ENCODE measurements around the gene NEGR1.

DNA sequence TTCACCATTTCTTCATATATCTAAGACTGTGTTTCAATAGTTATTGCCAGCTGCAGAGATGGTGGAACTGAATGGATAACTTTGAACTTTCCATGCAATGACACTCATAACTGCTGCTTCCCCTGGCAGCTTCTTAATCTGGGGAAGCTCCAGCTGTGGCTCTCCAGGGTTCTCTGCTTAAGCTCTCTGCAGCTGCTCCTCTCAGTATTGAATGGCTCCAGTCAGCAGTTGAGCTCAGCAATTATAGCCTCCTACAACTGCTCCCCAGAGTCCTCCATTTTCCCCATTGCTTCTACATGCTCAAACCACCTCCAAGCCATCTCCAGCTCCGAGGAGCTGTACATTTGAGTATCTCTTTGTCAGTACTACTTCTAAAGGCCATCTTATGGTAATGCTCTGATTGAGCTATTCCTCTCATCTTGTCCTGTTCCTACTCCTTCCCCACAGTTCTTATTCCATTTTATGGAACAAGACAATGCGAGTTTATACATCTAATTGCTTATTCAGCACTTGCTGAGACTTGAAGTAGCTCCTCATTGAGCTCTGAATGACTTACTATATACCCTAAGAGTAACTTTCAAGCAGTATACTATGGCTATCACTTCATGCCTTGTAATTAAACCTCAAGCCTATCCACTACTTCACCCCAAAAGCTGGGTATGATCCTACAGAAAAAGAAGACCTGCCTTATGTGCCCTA lies 362.4 kb downstream of the NEGR1 start:
- TF ChIP-seq, protein P1, sequence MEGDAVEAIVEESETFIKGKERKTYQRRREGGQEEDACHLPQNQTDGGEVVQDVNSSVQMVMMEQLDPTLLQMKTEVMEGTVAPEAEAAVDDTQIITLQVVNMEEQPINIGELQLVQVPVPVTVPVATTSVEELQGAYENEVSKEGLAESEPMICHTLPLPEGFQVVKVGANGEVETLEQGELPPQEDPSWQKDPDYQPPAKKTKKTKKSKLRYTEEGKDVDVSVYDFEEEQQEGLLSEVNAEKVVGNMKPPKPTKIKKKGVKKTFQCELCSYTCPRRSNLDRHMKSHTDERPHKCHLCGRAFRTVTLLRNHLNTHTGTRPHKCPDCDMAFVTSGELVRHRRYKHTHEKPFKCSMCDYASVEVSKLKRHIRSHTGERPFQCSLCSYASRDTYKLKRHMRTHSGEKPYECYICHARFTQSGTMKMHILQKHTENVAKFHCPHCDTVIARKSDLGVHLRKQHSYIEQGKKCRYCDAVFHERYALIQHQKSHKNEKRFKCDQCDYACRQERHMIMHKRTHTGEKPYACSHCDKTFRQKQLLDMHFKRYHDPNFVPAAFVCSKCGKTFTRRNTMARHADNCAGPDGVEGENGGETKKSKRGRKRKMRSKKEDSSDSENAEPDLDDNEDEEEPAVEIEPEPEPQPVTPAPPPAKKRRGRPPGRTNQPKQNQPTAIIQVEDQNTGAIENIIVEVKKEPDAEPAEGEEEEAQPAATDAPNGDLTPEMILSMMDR (conservative IDR thresholded peaks at IDR 0.05) = no peak
- TF ChIP-seq EZH2 (IDR thresholded peaks at IDR 0.05; ENCODE audit: low read depth) = no peak

Measured in PC-9 (cell line).